MCF 10A (cell line): ENCODE results near the gene LIMA1. TPM values are rescaled to one million over a fixed set of nuclear protein-coding genes. Genes with fewer than 3 reads are reported as not detected.

Experiments used
- BruUV-seq: library from RNA; stranded (reverse); fragments of 400-500 nt; replicated peaks from 2 replicates; lab custom pipeline; 2021; lab: Mats Ljungman, UMichigan
- CTCF ChIA-PET: fragments of 300-600 bp; sonication (Branson Sonifier 250); formaldehyde crosslinking; extraction: SDS; loops from one replicate; lab custom pipeline; 2021; ENCODE audit warnings: antibody characterized with exemption, inconsistent platforms; lab: Yijun Ruan, JAX
- POLR2A ChIA-PET: fragments of 300-600, 350-650 bp; sonication (Branson Sonifier 250); formaldehyde crosslinking; extraction: SDS; loops from one replicate; lab custom pipeline; 2020; ENCODE audit warnings: antibody characterized with exemption, inconsistent platforms; lab: Yijun Ruan, JAX
- DNase-seq: peaks from one replicate; pipeline ENCODE4 v3.0.0-alpha.2; 2018; ENCODE audit not compliant: unreplicated experiment
- H3K27ac Mint-ChIP-seq: one replicate; pipeline ENCODE4 v1.8.0; 2022; ENCODE audit warnings: mild to moderate bottlenecking, low read depth, mixed read lengths; ENCODE audit not compliant: unreplicated experiment
- H3K27me3 Mint-ChIP-seq: one replicate; pipeline ENCODE4 v1.8.0; 2022; ENCODE audit warnings: mixed read lengths; ENCODE audit not compliant: insufficient read depth, unreplicated experiment
- H3K36me3 Mint-ChIP-seq: one replicate; pipeline ENCODE4 v1.8.0; 2022; ENCODE audit warnings: mild to moderate bottlenecking, moderate library complexity, mixed read lengths; ENCODE audit not compliant: insufficient read depth, unreplicated experiment
- H3K4me1 Mint-ChIP-seq: one replicate; pipeline ENCODE4 v1.8.0; 2022; ENCODE audit warnings: mixed read lengths; ENCODE audit not compliant: insufficient read depth, unreplicated experiment
- H3K4me3 Mint-ChIP-seq: one replicate; pipeline ENCODE4 v1.8.0; 2022; ENCODE audit warnings: mild to moderate bottlenecking, moderate library complexity, mixed read lengths; ENCODE audit not compliant: unreplicated experiment
- H3K9me3 Mint-ChIP-seq: one replicate; pipeline ENCODE4 v1.8.0; 2022; ENCODE audit warnings: mixed read lengths; ENCODE audit not compliant: unreplicated experiment
- intact Hi-C: fragments of 100-400 bp; cut with micrococcal nuclease; formaldehyde crosslinking; loops from 2 replicates; pipeline ENCODE4 v1.14.1; 2022
- total RNA-seq: library from RNA; stranded (reverse); gene quantifications from 2 replicates; pipeline ENCODE4 v1.2.3, GENCODE V29; 2022
- TF ChIP-seq, protein P1 (sequence below): fragments of 200-600 bp; IDR thresholded peaks from one replicate; pipeline ENCODE4 v1.8.0; 2022; ENCODE audit warnings: antibody characterized with exemption, mild to moderate bottlenecking; ENCODE audit not compliant: unreplicated experiment

The LIMA1 gene
- total RNA-seq, 1 experiment from 2014 or later = 86.0 TPM

DNA sequence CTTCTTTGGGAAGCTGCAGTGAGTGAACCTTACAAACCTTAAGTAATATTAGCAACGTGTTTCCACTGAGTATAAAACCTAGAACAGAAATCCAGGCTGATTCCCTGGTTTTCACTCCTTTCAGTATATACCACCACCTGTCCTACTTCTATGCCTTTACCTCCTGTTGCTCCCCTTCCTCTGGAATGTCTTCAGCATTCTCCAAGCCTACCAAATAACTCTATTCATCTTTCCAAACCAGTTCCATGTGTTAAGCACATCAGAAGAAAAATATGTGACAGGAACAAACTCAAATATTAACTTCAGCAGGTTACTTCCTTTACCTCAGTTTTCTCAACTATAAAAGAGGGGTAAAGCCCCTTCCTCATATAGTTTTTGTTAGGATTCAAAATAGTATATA lies 39.8 kb downstream of the LIMA1 start:
- CTCF ChIA-PET = no interaction called here
- H3K9me3 Mint-ChIP-seq = no peaks in the 10 kb centered on the region
- POLR2A ChIA-PET = interaction anchor here (0.8 to 2.2 kb wide), 4 partner anchors 9 to 158 kb away, joined by 3 to 12 read pairs (median 6); no protein-coding TSS in a partner anchor
- no peak overlapping the region for H3K27ac Mint-ChIP-seq
- BruUV-seq = no TSS peak
- no peak for DNase-seq
- TF ChIP-seq, protein P1, sequence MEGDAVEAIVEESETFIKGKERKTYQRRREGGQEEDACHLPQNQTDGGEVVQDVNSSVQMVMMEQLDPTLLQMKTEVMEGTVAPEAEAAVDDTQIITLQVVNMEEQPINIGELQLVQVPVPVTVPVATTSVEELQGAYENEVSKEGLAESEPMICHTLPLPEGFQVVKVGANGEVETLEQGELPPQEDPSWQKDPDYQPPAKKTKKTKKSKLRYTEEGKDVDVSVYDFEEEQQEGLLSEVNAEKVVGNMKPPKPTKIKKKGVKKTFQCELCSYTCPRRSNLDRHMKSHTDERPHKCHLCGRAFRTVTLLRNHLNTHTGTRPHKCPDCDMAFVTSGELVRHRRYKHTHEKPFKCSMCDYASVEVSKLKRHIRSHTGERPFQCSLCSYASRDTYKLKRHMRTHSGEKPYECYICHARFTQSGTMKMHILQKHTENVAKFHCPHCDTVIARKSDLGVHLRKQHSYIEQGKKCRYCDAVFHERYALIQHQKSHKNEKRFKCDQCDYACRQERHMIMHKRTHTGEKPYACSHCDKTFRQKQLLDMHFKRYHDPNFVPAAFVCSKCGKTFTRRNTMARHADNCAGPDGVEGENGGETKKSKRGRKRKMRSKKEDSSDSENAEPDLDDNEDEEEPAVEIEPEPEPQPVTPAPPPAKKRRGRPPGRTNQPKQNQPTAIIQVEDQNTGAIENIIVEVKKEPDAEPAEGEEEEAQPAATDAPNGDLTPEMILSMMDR = no peak
- intact Hi-C loops = no loop called here
- peaks cover 9% of the 10 kb centered on the region for H3K36me3 Mint-ChIP-seq
- H3K4me1 Mint-ChIP-seq = peaks cover 20% of the 10 kb centered on the region
- H3K4me3 Mint-ChIP-seq = no peak overlapping the region
- no peaks in the 10 kb centered on the region for H3K27me3 Mint-ChIP-seq

DNA sequence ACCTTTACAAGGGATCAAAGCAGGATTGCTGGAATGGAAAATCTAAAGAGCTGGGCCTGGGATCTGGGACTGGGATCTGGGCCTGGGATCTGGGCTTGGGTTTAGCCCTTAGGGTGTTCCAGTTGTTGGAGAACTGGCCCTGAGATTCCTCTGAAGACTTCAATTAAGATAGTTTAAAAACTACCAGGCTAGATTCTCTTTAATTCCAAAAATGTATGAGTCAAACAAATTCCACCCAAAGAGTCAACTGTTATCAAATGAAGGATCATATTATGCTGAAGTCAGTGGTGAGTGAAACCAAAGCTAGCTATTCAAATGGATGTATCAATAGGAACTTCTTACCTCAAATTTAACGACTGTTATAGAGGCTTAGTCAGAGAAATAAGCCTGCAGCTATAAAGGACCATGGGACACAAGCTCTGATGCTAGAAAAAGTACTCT lies 40.5 kb downstream of the LIMA1 start:
- intact Hi-C loops = no loop called here
- no TSS peak for BruUV-seq
- H3K4me1 Mint-ChIP-seq = peaks cover 20% of the 10 kb centered on the region
- CTCF ChIA-PET = interaction anchor here (0.6 to 0.8 kb wide), 2 partner anchors 8 to 46 kb away, joined by 3 to 4 read pairs; no protein-coding TSS in a partner anchor
- H3K9me3 Mint-ChIP-seq = no peaks in the 10 kb centered on the region
- no peak overlapping the region for H3K27ac Mint-ChIP-seq
- TF ChIP-seq, protein P1 = no peak
- H3K4me3 Mint-ChIP-seq = no peak overlapping the region
- peaks cover 6% of the 10 kb centered on the region for H3K36me3 Mint-ChIP-seq
- POLR2A ChIA-PET = interaction anchor here (0.8 to 2.2 kb wide), 4 partner anchors 10 to 159 kb away, joined by 3 to 12 read pairs (median 6); no protein-coding TSS in a partner anchor
- H3K27me3 Mint-ChIP-seq = no peaks in the 10 kb centered on the region
- DNase-seq = no peak

DNA sequence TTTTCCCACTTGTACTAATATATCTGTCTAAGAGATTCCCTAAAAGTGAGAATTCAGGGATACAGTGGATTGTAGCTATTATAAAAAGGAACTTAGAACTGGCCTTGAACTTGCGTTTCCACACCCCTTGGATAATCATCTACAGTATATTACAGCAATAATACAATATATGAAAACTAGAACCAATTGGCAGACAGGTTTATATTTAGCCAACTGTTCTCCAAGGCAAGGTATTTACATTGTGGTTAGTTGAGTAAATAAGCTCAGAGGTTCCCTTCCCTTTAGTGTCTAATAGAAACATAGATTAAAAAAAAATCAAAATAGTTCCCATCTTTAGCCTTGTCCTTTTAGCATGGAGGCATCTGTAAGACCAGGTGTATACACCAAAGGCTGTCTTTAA lies 42.1 kb downstream of the LIMA1 start:
- intact Hi-C loops = no loop called here
- no peaks in the 10 kb centered on the region for H3K27me3 Mint-ChIP-seq
- TF ChIP-seq, protein P1 = no peak
- H3K9me3 Mint-ChIP-seq = no peaks in the 10 kb centered on the region
- POLR2A ChIA-PET = interaction anchor here (1.3 kb wide), 1 partner anchor 43 kb away, joined by 4 read pairs; the partner anchor contains the start of gene LIMA1
- DNase-seq = no peak
- no TSS peak for BruUV-seq
- peaks cover 8% of the 10 kb centered on the region for H3K4me1 Mint-ChIP-seq
- H3K4me3 Mint-ChIP-seq = no peak overlapping the region
- peaks cover 6% of the 10 kb centered on the region for H3K36me3 Mint-ChIP-seq
- CTCF ChIA-PET = no interaction called here
- H3K27ac Mint-ChIP-seq = no peak overlapping the region

DNA sequence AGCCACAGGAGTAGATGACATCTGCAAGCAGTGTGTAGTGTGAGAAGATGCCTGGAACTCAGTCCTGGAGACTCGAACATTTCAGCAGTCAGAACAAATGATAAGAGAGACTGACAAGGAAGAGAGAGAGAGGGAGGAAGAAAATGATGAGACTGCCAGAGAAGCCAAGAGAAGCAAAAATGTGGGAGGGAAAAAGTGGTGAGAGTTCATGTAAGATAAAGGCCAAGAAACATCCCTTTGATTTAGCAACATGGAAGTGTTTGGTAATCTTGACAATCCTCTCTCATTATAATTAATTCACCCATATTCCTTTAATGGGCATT lies 42.6 kb downstream of the LIMA1 start:
- TF ChIP-seq, protein P1 = no peak
- CTCF ChIA-PET = interaction anchor here (0.6 to 0.7 kb wide), 3 partner anchors 21 to 98 kb away, joined by 3 to 4 read pairs (median 3); no protein-coding TSS in a partner anchor
- H3K27me3 Mint-ChIP-seq = no peaks in the 10 kb centered on the region
- H3K4me3 Mint-ChIP-seq = no peak overlapping the region
- intact Hi-C loops = no loop called here
- H3K9me3 Mint-ChIP-seq = no peaks in the 10 kb centered on the region
- H3K27ac Mint-ChIP-seq = no peak overlapping the region
- H3K36me3 Mint-ChIP-seq = peaks cover 6% of the 10 kb centered on the region
- no peak for DNase-seq
- H3K4me1 Mint-ChIP-seq = peaks cover 8% of the 10 kb centered on the region
- POLR2A ChIA-PET = interaction anchor here (1.3 kb wide), 1 partner anchor 43 kb away, joined by 4 read pairs; the partner anchor contains the start of gene LIMA1
- BruUV-seq = no TSS peak
